Keratinocyte (primary cell): ENCODE results near the gene CNTNAP2.

Source experiments
- EZH2 ChIP-seq: IDR thresholded peaks from one replicate; pipeline ENCODE4 v1.6.1; 2012; ENCODE audit warnings: inconsistent platforms, mild to moderate bottlenecking, low read length, moderate library complexity
- TF ChIP-seq, protein P1 (sequence below), 3 experiments: IDR thresholded peaks in 1 of 3; conservative IDR thresholded peaks in 1 of 3; optimal IDR thresholded peaks in 1 of 3; 2 replicates in 2 of 3; 3 replicates in 1 of 3; pipeline versions ENCODE3 to v1.5.1; 2011; ENCODE audit warnings: low read length in 3 of 3, mild to moderate bottlenecking in 3 of 3, moderate library complexity in 2 of 3, control low read depth in 1 of 3, inconsistent platforms in 1 of 3; ENCODE audit not compliant: insufficient read depth in 2 of 3; ENCODE audit errors: extremely low read depth in 1 of 3

- TF ChIP-seq, protein P1, sequence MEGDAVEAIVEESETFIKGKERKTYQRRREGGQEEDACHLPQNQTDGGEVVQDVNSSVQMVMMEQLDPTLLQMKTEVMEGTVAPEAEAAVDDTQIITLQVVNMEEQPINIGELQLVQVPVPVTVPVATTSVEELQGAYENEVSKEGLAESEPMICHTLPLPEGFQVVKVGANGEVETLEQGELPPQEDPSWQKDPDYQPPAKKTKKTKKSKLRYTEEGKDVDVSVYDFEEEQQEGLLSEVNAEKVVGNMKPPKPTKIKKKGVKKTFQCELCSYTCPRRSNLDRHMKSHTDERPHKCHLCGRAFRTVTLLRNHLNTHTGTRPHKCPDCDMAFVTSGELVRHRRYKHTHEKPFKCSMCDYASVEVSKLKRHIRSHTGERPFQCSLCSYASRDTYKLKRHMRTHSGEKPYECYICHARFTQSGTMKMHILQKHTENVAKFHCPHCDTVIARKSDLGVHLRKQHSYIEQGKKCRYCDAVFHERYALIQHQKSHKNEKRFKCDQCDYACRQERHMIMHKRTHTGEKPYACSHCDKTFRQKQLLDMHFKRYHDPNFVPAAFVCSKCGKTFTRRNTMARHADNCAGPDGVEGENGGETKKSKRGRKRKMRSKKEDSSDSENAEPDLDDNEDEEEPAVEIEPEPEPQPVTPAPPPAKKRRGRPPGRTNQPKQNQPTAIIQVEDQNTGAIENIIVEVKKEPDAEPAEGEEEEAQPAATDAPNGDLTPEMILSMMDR (optimal IDR thresholded peaks at IDR 0.05 in 1 of 3, IDR thresholded peaks at IDR 0.05 in 1 of 3, conservative IDR thresholded peaks at IDR 0.05 in 1 of 3; ENCODE audit: extremely low read depth in 1 of 3, insufficient read depth in 2 of 3, low read length in 3 of 3), result peak; percentile 17 to 70 (median 41)
- TF ChIP-seq EZH2, result no peak
Observed at GRCh38 chr7:147245274-147245673, 1128.7 kb downstream of the CNTNAP2 start.
